Smooth muscle cell (in vitro differentiated cells): ENCODE data around the gene SHROOM2. TPM values are rescaled to one million over a fixed set of nuclear protein-coding genes. Genes with fewer than 3 reads are reported as not detected.

ENCODE experiments used
- DNase-seq: peaks from one replicate; lab custom pipeline; 2025; ENCODE audit not compliant: unreplicated experiment; lab: John Stamatoyannopoulos, UW
- H2AFZ ChIP-seq: fragments of 200-600 bp; sonication (generic); 2 replicates; pipeline ENCODE4 v1.6.0; 2016; ENCODE audit warnings: antibody characterized with exemption, low read depth, mild to moderate bottlenecking
- H3F3A ChIP-seq: fragments of 200-600 bp; sonication (generic); 2 replicates; pipeline ENCODE4 v1.6.0; 2017; ENCODE audit warnings: antibody characterized with exemption, low read depth
- H3K27ac ChIP-seq: fragments of 200-600 bp; sonication (generic); 2 replicates; pipeline ENCODE4 v1.5.1; 2016; ENCODE audit warnings: low read depth, mild to moderate bottlenecking
- H3K27me3 ChIP-seq: fragments of 200-600 bp; sonication (generic); 2 replicates; pipeline ENCODE4 v1.6.1; 2016; ENCODE audit warnings: low read depth, mild to moderate bottlenecking
- H3K36me3 ChIP-seq: fragments of 200-600 bp; sonication (generic); 2 replicates; pipeline ENCODE4 v1.5.1; 2016; ENCODE audit warnings: low read depth
- H3K4me1 ChIP-seq: fragments of 200-600 bp; sonication (generic); 2 replicates; pipeline ENCODE4 v1.5.1; 2016; ENCODE audit warnings: low read depth
- H3K4me2 ChIP-seq: fragments of 200-600 bp; sonication (generic); 2 replicates; pipeline ENCODE4 v1.6.0; 2016; ENCODE audit warnings: mild to moderate bottlenecking
- H3K4me3 ChIP-seq: fragments of 200-600 bp; sonication (generic); 2 replicates; pipeline ENCODE4 v1.5.1; 2016; ENCODE audit warnings: mild to moderate bottlenecking
- H3K79me2 ChIP-seq: fragments of 200-600 bp; sonication (generic); 2 replicates; pipeline ENCODE4 v1.6.0; 2016; ENCODE audit warnings: low read depth, mild to moderate bottlenecking
- H3K9ac ChIP-seq: fragments of 200-600 bp; sonication (generic); 2 replicates; pipeline ENCODE4 v1.6.0; 2016; ENCODE audit warnings: low read depth
- H3K9me3 ChIP-seq: fragments of 200-600 bp; sonication (generic); replicated peaks from 2 replicates; pipeline ENCODE4 v1.5.1; 2016; ENCODE audit warnings: low read depth
- H4K20me1 ChIP-seq: fragments of 200-600 bp; sonication (generic); 2 replicates; pipeline ENCODE4 v1.6.0; 2016; ENCODE audit warnings: low read depth
- WGBS: methylation state at CpG from one replicate; pipeline ENCODE4 v1.1.7; 2016; ENCODE audit warnings: low lambda C conversion rate; 5-methylcytosine and 5-hydroxymethylcytosine counted together
- polyA plus RNA-seq: library from polyadenylated mRNA; unstranded; fragments of >200 nt; fragmentation: Nextera tagmentation; extraction: Ambion mirVana; gene quantifications from 2 replicates; pipeline ENCODE4 v1.2.1, GENCODE V29; 2016
- total RNA-seq: library from RNA; depleted of rRNA; stranded (reverse); fragments of >200 nt; gene quantifications from 2 replicates; pipeline ENCODE4 v1.2.3, GENCODE V29; 2014
- TF ChIP-seq, protein P1 (sequence below): fragments of 200-600 bp; sonication (generic); IDR thresholded peaks from 2 replicates; pipeline ENCODE4 v1.5.1; 2017; ENCODE audit warnings: borderline replicate concordance, mild to moderate bottlenecking, antibody characterized with exemption; ENCODE audit not compliant: insufficient read depth, poor library complexity, severe bottlenecking

SHROOM2 gene
- total and polyA plus RNA-seq, 2 experiments from 2014 or later, result 5.5 to 8.9 TPM

- TF ChIP-seq, protein P1, sequence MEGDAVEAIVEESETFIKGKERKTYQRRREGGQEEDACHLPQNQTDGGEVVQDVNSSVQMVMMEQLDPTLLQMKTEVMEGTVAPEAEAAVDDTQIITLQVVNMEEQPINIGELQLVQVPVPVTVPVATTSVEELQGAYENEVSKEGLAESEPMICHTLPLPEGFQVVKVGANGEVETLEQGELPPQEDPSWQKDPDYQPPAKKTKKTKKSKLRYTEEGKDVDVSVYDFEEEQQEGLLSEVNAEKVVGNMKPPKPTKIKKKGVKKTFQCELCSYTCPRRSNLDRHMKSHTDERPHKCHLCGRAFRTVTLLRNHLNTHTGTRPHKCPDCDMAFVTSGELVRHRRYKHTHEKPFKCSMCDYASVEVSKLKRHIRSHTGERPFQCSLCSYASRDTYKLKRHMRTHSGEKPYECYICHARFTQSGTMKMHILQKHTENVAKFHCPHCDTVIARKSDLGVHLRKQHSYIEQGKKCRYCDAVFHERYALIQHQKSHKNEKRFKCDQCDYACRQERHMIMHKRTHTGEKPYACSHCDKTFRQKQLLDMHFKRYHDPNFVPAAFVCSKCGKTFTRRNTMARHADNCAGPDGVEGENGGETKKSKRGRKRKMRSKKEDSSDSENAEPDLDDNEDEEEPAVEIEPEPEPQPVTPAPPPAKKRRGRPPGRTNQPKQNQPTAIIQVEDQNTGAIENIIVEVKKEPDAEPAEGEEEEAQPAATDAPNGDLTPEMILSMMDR, result no peak
- Histone ChIP-seq H4K20me1 (no peaks in the 10 kb centered on the region), H3K36me3 (no peaks in the 10 kb centered on the region), H3K4me2 (no peak overlapping the region), H3K9ac (no peak overlapping the region), H3K9me3 (no peaks in the 10 kb centered on the region), H2AFZ (no peak overlapping the region), H3K27me3 (no peaks in the 10 kb centered on the region), H3K4me1 (no peaks in the 10 kb centered on the region), H3K79me2 (no peaks in the 10 kb centered on the region), H3K4me3 (no peak overlapping the region), H3F3A (no peaks in the 10 kb centered on the region), H3K27ac (no peak overlapping the region)
- DNase-seq, result no peak
- WGBS, result 77% methylated on average over 8 of the region's 8 CpGs
Observed at GRCh38 chrX:9784332-9784731, 1.9 kb upstream of the SHROOM2 start.

DNA sequence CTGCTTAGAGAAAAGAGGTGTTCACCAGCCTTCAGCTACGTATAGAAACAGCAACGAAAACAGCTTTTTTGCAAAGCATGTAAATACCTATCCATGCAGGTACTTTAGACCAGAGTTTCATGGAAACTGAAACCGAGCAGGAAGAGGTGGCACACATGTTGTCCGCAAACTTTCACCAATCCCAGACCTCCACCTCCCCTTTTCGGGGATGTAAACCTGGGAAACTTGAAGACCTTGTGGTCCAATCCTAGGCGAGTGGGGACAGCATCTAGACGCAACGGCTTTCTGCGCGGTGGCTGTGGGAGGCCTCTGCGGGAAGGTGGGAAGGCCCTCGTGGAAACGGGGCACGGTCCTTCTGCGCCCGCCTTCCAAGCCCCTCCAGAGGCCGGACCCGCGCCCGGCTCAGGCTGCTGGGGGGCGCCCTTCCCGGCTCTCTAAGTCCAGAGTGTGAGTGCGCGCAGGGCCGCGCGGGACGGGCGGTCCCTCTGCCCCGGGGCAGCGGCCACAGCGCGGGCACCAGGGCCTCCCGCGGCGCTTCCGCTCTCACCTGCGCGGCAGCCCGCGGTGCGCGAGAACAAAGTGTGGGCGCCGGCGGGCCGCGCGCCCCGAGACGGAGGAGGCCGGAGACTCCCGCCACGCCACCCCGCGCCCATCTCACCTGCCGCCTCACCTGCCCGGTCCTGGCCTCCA, 830 bp upstream of the SHROOM2 start:
- H4K20me1 ChIP-seq, result no peaks in the 10 kb centered on the region
- no peaks in the 10 kb centered on the region for H3F3A ChIP-seq
- WGBS, result 32% methylated on average over 49 of the region's 58 CpGs
- H3K9me3 ChIP-seq, result no peaks in the 10 kb centered on the region
- no peaks in the 10 kb centered on the region for H3K27me3 ChIP-seq
- TF ChIP-seq, protein P1, result no peak
- H3K4me2 ChIP-seq, result peak overlapping the region; percentile 93
- H3K36me3 ChIP-seq, result no peaks in the 10 kb centered on the region
- H3K9ac ChIP-seq, result no peak overlapping the region
- peak overlapping the region; percentile 59 for H3K4me3 ChIP-seq
- no peaks in the 10 kb centered on the region for H3K79me2 ChIP-seq
- H3K27ac ChIP-seq, result no peak overlapping the region
- H2AFZ ChIP-seq, result no peak overlapping the region
- no peak for DNase-seq
- H3K4me1 ChIP-seq, result peaks cover 9% of the 10 kb centered on the region

DNA sequence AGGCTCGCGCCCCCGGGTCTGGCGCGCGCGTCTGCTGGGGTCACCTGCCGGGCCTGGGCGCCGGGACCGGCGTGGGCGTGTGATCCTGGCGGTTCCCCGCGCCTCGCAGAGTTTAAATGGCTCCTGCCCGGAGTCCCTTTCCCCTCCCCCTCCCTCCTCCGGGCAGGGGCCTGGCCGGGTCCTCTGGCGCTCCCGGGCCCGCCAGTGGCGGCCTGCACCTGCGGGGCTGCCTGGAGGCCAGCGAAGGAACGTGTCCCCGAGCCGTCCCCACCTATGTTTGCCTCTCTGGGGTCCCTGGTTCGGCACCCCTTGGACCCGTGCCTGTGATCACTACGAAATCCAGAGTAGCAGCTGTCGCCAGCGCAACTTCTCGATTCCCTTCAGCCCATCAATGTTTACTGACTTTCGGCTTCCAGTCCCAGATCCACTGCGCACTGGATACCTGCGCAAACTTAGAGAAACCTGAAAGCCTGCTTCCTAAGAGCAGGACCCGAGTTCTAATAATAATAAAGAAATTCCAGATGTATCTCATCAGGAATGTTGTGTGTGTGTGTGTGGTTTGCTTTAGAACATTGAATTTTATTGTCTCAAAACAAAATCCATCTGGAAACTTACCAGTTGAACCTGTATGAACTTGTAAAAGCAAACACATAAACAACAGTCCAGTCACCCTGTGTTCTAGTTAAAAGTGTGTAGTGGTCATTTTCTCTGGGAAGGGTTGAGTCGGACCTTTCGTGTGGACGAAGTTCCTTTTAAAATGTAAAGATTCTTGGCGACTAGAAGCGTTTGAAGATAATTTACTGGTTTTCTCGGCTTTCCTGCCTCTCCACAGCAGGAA, 788 bp downstream of the SHROOM2 start:
- TF ChIP-seq, protein P1, result no peak
- WGBS, result 36% methylated on average over 28 of the region's 45 CpGs
- no peaks in the 10 kb centered on the region for H3K36me3 ChIP-seq
- no peaks in the 10 kb centered on the region for H3K79me2 ChIP-seq
- no peak overlapping the region for H3K9ac ChIP-seq
- H3K27ac ChIP-seq, result no peak overlapping the region
- DNase-seq, result no peak
- peak overlapping the region; percentile 93 for H3K4me2 ChIP-seq
- H3K9me3 ChIP-seq, result no peaks in the 10 kb centered on the region
- H2AFZ ChIP-seq, result no peak overlapping the region
- no peaks in the 10 kb centered on the region for H4K20me1 ChIP-seq
- H3K4me1 ChIP-seq, result peaks cover 14% of the 10 kb centered on the region
- peak overlapping the region; percentile 59 for H3K4me3 ChIP-seq
- H3F3A ChIP-seq, result no peaks in the 10 kb centered on the region
- H3K27me3 ChIP-seq, result no peaks in the 10 kb centered on the region
